CD14-positive monocyte (primary cell): ENCODE data around the gene OBSCN. TPM values are rescaled to one million over a fixed set of nuclear protein-coding genes. Genes with fewer than 3 reads are reported as not detected.

Experiments
- DNase-seq, 3 donors: peaks; one replicate each; pipeline ENCODE4 v3.0.0-alpha.2; 2011 to 2022
- H2AFZ ChIP-seq: 2 replicates; pipeline ENCODE4 v1.6.0; 2012; ENCODE audit warnings: mild to moderate bottlenecking, low read depth, low read length, inconsistent platforms; ENCODE audit not compliant: insufficient read depth, poor library complexity, severe bottlenecking
- H3K27ac ChIP-seq, 2 donors: 1 replicate in 1 of 2; 2 replicates in 1 of 2; pipeline ENCODE4 v1.5.1; 2012 to 2013; ENCODE audit warnings: low read length in 2 of 2, control low read depth in 1 of 2, inconsistent platforms in 1 of 2, low read depth in 1 of 2, mild to moderate bottlenecking in 1 of 2
- H3K27me3 ChIP-seq, 2 donors: one replicate each; pipeline versions ENCODE4 v1.6.0 to v1.6.1; 2011 to 2013; ENCODE audit warnings: low read length in 2 of 2; ENCODE audit not compliant: control insufficient read depth in 2 of 2, insufficient read depth in 2 of 2
- H3K36me3 ChIP-seq, 2 donors: replicated peaks in 1 of 2; 1 replicate in 1 of 2; 2 replicates in 1 of 2; pipeline versions ENCODE4 v1.5.1 to v1.6.1; 2012 to 2013; ENCODE audit warnings: low read length in 2 of 2, control low read depth in 1 of 2, inconsistent platforms in 1 of 2, mild to moderate bottlenecking in 1 of 2; ENCODE audit not compliant: insufficient read depth in 2 of 2, control insufficient read depth in 1 of 2
- H3K4me1 ChIP-seq, 2 donors: 1 replicate in 1 of 2; 2 replicates in 1 of 2; pipeline versions ENCODE4 v1.5.1 to v1.6.1; 2012 to 2013; ENCODE audit warnings: low read length in 2 of 2, control low read depth in 1 of 2, inconsistent platforms in 1 of 2, mild to moderate bottlenecking in 1 of 2, moderate library complexity in 1 of 2; ENCODE audit not compliant: insufficient read depth in 2 of 2, control insufficient read depth in 1 of 2
- H3K4me2 ChIP-seq: replicated peaks from 2 replicates; pipeline ENCODE3; 2012; ENCODE audit warnings: low read length, moderate library complexity, mild to moderate bottlenecking; ENCODE audit not compliant: poor library complexity, severe bottlenecking; ENCODE audit errors: extremely low read depth
- H3K4me3 ChIP-seq, 3 experiments: fragments of 200-600 bp in 1 of 3; sonication (generic) in 1 of 3; replicated peaks in 1 of 3; 1 replicate in 2 of 3; 2 replicates in 1 of 3; pipeline ENCODE4 v1.5.1; 2011 to 2013; ENCODE audit warnings: low read length in 3 of 3, mild to moderate bottlenecking in 3 of 3, control low read depth in 2 of 3, low read depth in 2 of 3, inconsistent platforms in 1 of 3, moderate library complexity in 1 of 3
- H3K79me2 ChIP-seq: 2 replicates; pipeline ENCODE4 v1.6.0; 2012; ENCODE audit warnings: mild to moderate bottlenecking, control low read depth, inconsistent platforms, low read length, moderate library complexity; ENCODE audit not compliant: insufficient read depth
- H3K9ac ChIP-seq: 2 replicates; pipeline ENCODE4 v1.6.0; 2017; ENCODE audit warnings: low read length, mild to moderate bottlenecking; ENCODE audit not compliant: insufficient read depth, poor library complexity, severe bottlenecking
- H3K9me3 ChIP-seq, 2 donors: replicated peaks in 1 of 2; 1 replicate in 1 of 2; 2 replicates in 1 of 2; pipeline versions ENCODE4 v1.5.1 to v1.6.1; 2012 to 2013; ENCODE audit warnings: low read length in 2 of 2, control low read depth in 1 of 2; ENCODE audit not compliant: control insufficient read depth in 1 of 2, insufficient read depth in 1 of 2
- H4K20me1 ChIP-seq: 2 replicates; pipeline ENCODE4 v1.6.0; 2012; ENCODE audit warnings: mild to moderate bottlenecking, low read length, control low read depth, moderate library complexity; ENCODE audit not compliant: insufficient read depth
- H3K27ac Mint-ChIP-seq, 7 donors: one replicate each; pipeline ENCODE4 v1.8.0; 2020; ENCODE audit warnings: mild to moderate bottlenecking in 7 of 7, mixed read lengths in 7 of 7, moderate library complexity in 6 of 7, inconsistent platforms in 2 of 7
- H3K27me3 Mint-ChIP-seq, 3 donors: one replicate each; pipeline ENCODE4 v1.8.0; 2021 to 2022; ENCODE audit warnings: low read depth in 3 of 3, mild to moderate bottlenecking in 3 of 3, mixed read lengths in 3 of 3, moderate library complexity in 3 of 3, inconsistent platforms in 1 of 3
- H3K36me3 Mint-ChIP-seq, 2 donors: one replicate each; pipeline ENCODE4 v1.8.0; 2020; ENCODE audit warnings: mixed read lengths in 2 of 2, inconsistent platforms in 1 of 2, mild to moderate bottlenecking in 1 of 2
- H3K4me1 Mint-ChIP-seq: one replicate; pipeline ENCODE4 v1.8.0; 2020; ENCODE audit warnings: mild to moderate bottlenecking, mixed read lengths
- H3K4me3 Mint-ChIP-seq, 2 donors: one replicate each; pipeline ENCODE4 v1.8.0; 2020; ENCODE audit warnings: mild to moderate bottlenecking in 2 of 2, mixed read lengths in 2 of 2, moderate library complexity in 1 of 2
- H3K9me3 Mint-ChIP-seq, 7 donors: one replicate each; pipeline ENCODE4 v1.8.0; 2020 to 2022; ENCODE audit warnings: mixed read lengths in 7 of 7, mild to moderate bottlenecking in 6 of 7, moderate library complexity in 6 of 7, inconsistent platforms in 2 of 7
- WGBS: methylation state at CpG from one replicate; pipeline ENCODE4 v1.1.5; 2013; ENCODE audit warnings: missing lambda C conversion rate; ENCODE audit not compliant: insufficient coverage; 5-methylcytosine and 5-hydroxymethylcytosine counted together
- intact Hi-C, 2 donors: fragments of 100-400 bp; cut with micrococcal nuclease; formaldehyde crosslinking; loops; one replicate each; pipeline versions ENCODE4 v1.15.0 to v1.15.1; 2023
- polyA plus RNA-seq, 3 donors: library from polyadenylated mRNA; depleted of rRNA in 1 of 3; unstranded in 2 of 3; stranded (reverse) in 1 of 3; fragments of 300-500 nt in 2 of 3; fragments of >200 nt in 1 of 3; fragmentation: Illumina TruSeq in 2 of 3; gene quantifications; 1 replicate in 2 of 3; 2 replicates in 1 of 3; pipeline ENCODE4 v1.2.3, GENCODE V29; 2012 to 2021
- TF ChIP-seq, protein P1 (sequence below): fragments of 200-600 bp; IDR thresholded peaks from one replicate; pipeline ENCODE4 v1.8.0; 2022; ENCODE audit warnings: antibody characterized with exemption, mild to moderate bottlenecking

Gene OBSCN
- polyA plus RNA-seq, 3 donors = 0.57 to 1.5 (median 0.76) TPM

DNA sequence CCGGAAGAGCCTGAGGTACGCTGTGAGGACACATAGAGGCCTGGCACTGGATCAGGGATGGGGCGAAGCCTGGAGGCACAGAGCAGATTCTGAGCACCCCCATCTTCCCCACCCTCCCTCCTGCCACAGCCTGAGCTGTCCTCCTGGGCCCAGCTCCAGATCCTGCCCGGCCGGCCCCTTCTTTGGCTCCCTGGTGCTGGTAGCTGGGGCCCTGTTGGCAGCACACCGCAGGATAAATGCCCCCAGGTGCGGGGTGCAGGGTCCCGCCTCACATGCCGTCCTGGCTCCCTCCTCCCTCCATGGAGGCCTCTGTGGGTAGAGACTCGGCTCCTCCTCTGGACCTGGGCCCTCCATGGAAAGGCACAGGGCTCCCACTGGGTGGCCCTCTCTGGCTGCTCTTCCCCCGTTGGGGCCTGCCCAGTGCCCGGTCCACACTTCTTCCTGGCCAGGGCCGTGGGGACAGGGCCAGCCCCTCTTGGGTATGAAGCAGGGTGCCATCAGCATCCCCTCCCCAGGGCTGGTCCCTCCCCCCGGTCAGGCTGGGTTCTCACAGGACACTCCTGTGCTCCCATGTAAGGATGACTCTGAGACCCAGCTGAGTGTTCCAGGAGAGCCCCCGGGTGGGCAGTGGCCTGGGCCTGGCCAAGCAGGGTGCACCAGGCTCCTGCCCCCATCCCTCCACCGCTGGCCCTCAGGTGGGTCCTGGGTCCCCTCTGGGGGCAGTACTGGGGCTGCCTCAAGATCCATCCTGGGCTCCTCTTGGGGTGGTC, 1.1 kb upstream of the OBSCN start:
- peaks cover 5 to 8% (median 6%) of the 10 kb centered on the region in 3 donors for H3K27me3 Mint-ChIP-seq
- Histone ChIP-seq H3K9ac (no peak overlapping the region), H3K36me3 (no peaks in the 10 kb centered on the region), H3K27ac (no peak overlapping the region), H3K4me2 (no peak overlapping the region), H3K79me2 (no peaks in the 10 kb centered on the region), H3K4me3 (no peak overlapping the region), H3K27me3 (no peaks in the 10 kb centered on the region), H3K9me3 (no peaks in the 10 kb centered on the region), H3K4me1 (no peaks in the 10 kb centered on the region), H4K20me1 (no peaks in the 10 kb centered on the region), H2AFZ (no peak overlapping the region)
- H3K4me3 Mint-ChIP-seq = no peak overlapping the region
- no peaks in the 10 kb centered on the region for H3K36me3 Mint-ChIP-seq
- no peaks in the 10 kb centered on the region for H3K9me3 Mint-ChIP-seq
- no peaks in the 10 kb centered on the region for H3K4me1 Mint-ChIP-seq
- intact Hi-C loops = no loop called here
- DNase-seq = no peak
- H3K27ac Mint-ChIP-seq = no peak overlapping the region
- TF ChIP-seq, protein P1, sequence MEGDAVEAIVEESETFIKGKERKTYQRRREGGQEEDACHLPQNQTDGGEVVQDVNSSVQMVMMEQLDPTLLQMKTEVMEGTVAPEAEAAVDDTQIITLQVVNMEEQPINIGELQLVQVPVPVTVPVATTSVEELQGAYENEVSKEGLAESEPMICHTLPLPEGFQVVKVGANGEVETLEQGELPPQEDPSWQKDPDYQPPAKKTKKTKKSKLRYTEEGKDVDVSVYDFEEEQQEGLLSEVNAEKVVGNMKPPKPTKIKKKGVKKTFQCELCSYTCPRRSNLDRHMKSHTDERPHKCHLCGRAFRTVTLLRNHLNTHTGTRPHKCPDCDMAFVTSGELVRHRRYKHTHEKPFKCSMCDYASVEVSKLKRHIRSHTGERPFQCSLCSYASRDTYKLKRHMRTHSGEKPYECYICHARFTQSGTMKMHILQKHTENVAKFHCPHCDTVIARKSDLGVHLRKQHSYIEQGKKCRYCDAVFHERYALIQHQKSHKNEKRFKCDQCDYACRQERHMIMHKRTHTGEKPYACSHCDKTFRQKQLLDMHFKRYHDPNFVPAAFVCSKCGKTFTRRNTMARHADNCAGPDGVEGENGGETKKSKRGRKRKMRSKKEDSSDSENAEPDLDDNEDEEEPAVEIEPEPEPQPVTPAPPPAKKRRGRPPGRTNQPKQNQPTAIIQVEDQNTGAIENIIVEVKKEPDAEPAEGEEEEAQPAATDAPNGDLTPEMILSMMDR = no peak
- 78% methylated on average over 11 of the region's 16 CpGs for WGBS

DNA sequence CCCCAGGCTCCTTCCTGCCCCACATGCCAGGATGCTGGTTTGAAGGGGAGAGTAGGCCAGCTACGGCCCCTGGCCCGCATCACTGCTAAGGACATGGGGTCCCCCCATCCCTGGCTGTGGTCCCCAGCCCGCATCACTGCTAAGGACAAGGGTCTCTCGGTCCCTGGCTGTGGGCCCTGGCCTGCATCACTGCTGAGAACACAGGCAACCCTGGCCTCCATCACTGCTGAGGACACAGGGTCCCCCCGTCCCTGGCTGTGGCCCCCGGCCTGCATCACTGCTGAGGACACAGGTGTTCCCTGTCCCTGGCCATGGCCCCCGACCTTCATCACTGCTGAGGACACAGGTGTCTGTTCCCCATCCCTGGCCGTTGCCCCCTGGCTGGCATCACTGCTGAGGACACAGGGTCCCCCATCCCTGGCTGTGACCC, 448 bp upstream of the OBSCN start:
- H3K27ac ChIP-seq = no peak overlapping the region
- H4K20me1 ChIP-seq = no peaks in the 10 kb centered on the region
- H3K4me3 ChIP-seq = no peak overlapping the region
- no peak overlapping the region for H2AFZ ChIP-seq
- no peak overlapping the region for H3K4me2 ChIP-seq
- no peaks in the 10 kb centered on the region for H3K36me3 ChIP-seq
- H3K27me3 Mint-ChIP-seq = peaks cover 5 to 8% (median 7%) of the 10 kb centered on the region in 3 donors
- H3K9me3 ChIP-seq = no peaks in the 10 kb centered on the region
- H3K9me3 Mint-ChIP-seq = peaks cover 0 to 2% (median 0%) of the 10 kb centered on the region in 7 donors
- H3K4me1 ChIP-seq = no peaks in the 10 kb centered on the region
- DNase-seq = no peak
- no peak overlapping the region for H3K9ac ChIP-seq
- TF ChIP-seq, protein P1 = no peak
- H3K79me2 ChIP-seq = no peaks in the 10 kb centered on the region
- H3K4me1 Mint-ChIP-seq = no peaks in the 10 kb centered on the region
- no peak overlapping the region for H3K27ac Mint-ChIP-seq
- no peaks in the 10 kb centered on the region for H3K36me3 Mint-ChIP-seq
- intact Hi-C loops = no loop called here
- 78% methylated on average over 8 of the region's 8 CpGs for WGBS
- H3K4me3 Mint-ChIP-seq = no peak overlapping the region
- H3K27me3 ChIP-seq = peaks cover 0 to under 1% of the 10 kb centered on the region in 2 donors
